ENCODE results near the gene TRIM28. TPM values are rescaled to one million over a fixed set of nuclear protein-coding genes. Genes with fewer than 3 reads are reported as not detected.
A peak's percentile ranks its signal among the peaks of the same experiment; 100 is the strongest.

The TRIM28 gene
- total and polyA plus RNA-seq, 2 experiments from 2014 or later: 159 to 191 TPM

DNA sequence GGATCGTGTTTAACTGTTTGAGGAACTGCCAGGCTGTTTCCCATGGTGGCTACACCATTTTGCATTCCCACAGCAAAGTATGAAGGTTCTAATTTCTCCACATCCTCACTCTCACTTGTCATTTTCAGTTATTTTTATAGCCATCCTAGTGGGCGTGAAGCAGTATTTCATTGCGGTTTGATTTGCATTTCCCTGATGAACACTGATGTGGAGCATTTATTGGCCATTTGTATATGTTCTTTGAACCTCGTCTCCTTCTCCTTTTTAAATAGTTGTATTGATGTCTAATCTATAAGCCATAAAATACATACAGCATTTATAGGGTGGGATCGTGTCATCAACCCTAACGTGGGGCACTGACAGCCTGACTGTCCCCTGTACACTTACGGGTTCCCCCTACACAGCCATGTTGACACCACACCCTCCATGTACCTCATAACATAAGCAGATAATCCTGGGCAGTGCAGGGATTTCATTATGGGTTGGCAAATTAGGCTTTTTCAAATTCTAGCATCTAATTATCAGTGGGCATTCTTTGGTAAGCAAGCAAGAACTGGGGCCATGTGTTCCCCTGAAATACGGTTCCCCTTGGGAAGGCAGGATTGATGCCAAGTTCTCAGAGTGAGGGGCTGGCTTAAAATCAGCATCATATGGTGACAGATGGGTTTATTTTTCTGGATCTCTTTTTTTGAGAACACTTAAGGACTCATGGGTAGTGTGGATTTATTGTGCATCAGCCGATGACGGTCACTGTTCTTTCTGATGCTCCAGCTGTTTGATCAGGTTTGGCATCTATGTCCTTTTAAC lies 12.6 kb upstream of the TRIM28 start:
- TF ChIP-seq EZH2 (IDR thresholded peaks at IDR 0.05; ENCODE audit: borderline replicate concordance): no peak
- TF ChIP-seq, protein P1, sequence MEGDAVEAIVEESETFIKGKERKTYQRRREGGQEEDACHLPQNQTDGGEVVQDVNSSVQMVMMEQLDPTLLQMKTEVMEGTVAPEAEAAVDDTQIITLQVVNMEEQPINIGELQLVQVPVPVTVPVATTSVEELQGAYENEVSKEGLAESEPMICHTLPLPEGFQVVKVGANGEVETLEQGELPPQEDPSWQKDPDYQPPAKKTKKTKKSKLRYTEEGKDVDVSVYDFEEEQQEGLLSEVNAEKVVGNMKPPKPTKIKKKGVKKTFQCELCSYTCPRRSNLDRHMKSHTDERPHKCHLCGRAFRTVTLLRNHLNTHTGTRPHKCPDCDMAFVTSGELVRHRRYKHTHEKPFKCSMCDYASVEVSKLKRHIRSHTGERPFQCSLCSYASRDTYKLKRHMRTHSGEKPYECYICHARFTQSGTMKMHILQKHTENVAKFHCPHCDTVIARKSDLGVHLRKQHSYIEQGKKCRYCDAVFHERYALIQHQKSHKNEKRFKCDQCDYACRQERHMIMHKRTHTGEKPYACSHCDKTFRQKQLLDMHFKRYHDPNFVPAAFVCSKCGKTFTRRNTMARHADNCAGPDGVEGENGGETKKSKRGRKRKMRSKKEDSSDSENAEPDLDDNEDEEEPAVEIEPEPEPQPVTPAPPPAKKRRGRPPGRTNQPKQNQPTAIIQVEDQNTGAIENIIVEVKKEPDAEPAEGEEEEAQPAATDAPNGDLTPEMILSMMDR (IDR thresholded peaks at IDR 0.05; ENCODE audit: poor library complexity): no peak
- no peak for TF ChIP-seq EZH2phosphoT487 (IDR thresholded peaks at IDR 0.05; ENCODE audit: low read depth, severe bottlenecking, unreplicated experiment)
- Histone ChIP-seq H3K9me3 (ENCODE audit: low read depth) (no peaks in the 10 kb centered on the region), H2AFZ (no peak overlapping the region), H3K4me1 (ENCODE audit: insufficient read depth) (no peaks in the 10 kb centered on the region), H4K20me1 (ENCODE audit: insufficient read depth, poor library complexity, severe bottlenecking) (no peaks in the 10 kb centered on the region), H3K79me2 (no peaks in the 10 kb centered on the region), H3K4me3 (no peak overlapping the region), H3K9me2 (replicated peaks; ENCODE audit: insufficient read depth) (no peaks in the 10 kb centered on the region), H3K4me2 (no peak overlapping the region), H3K36me3 (replicated peaks; ENCODE audit: insufficient read depth, low read depth) (no peaks in the 10 kb centered on the region), H3K27ac (no peak overlapping the region), H3K27me3 (peaks cover 4% of the 10 kb centered on the region)
- DNase-seq (ENCODE audit: low spot score): no peak
- 72% methylated on average over 10 of the region's 10 CpGs for WGBS (ENCODE audit: low lambda C conversion rate, missing lambda C conversion rate)

DNA sequence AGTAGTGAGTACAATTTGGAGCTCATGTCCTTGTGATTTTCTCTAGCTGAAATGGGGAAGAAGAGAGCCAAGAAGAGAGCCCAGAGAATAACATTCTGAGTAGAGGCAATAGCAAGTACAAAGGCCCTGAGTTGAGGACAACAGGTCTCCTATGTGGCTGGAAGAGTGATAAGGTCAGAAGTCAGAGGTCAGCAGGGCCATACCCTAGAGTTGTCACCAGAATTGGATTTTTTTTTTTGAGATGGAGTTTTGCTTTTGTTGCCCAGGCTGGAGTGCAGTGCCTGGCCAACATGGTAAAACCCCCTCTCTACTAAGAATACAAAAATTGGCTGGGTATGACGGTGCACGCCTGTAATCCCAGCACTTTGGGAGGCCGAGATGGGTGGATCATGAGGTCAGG lies 8.0 kb upstream of the TRIM28 start:
- 93% methylated on average over 3 of the region's 3 CpGs for WGBS (ENCODE audit: low lambda C conversion rate, missing lambda C conversion rate)
- no peaks in the 10 kb centered on the region for H3K36me3 ChIP-seq (replicated peaks; ENCODE audit: insufficient read depth, low read depth)
- H3K9me3 ChIP-seq (ENCODE audit: low read depth): no peaks in the 10 kb centered on the region
- no peak for TF ChIP-seq EZH2 (IDR thresholded peaks at IDR 0.05; ENCODE audit: borderline replicate concordance)
- TF ChIP-seq, protein P1 (IDR thresholded peaks at IDR 0.05; ENCODE audit: poor library complexity): no peak
- TF ChIP-seq EZH2phosphoT487 (IDR thresholded peaks at IDR 0.05; ENCODE audit: low read depth, severe bottlenecking, unreplicated experiment): no peak
- H3K4me3 ChIP-seq: no peak overlapping the region
- peaks cover 13% of the 10 kb centered on the region for H3K4me1 ChIP-seq (ENCODE audit: insufficient read depth)
- no peaks in the 10 kb centered on the region for H4K20me1 ChIP-seq (ENCODE audit: insufficient read depth, poor library complexity, severe bottlenecking)
- H3K27ac ChIP-seq: no peak overlapping the region
- peaks cover 4% of the 10 kb centered on the region for H3K27me3 ChIP-seq
- DNase-seq (ENCODE audit: low spot score): no peak
- no peaks in the 10 kb centered on the region for H3K9me2 ChIP-seq (replicated peaks; ENCODE audit: insufficient read depth)
- no peak overlapping the region for H2AFZ ChIP-seq
- no peaks in the 10 kb centered on the region for H3K79me2 ChIP-seq
- no peak overlapping the region for H3K4me2 ChIP-seq

DNA sequence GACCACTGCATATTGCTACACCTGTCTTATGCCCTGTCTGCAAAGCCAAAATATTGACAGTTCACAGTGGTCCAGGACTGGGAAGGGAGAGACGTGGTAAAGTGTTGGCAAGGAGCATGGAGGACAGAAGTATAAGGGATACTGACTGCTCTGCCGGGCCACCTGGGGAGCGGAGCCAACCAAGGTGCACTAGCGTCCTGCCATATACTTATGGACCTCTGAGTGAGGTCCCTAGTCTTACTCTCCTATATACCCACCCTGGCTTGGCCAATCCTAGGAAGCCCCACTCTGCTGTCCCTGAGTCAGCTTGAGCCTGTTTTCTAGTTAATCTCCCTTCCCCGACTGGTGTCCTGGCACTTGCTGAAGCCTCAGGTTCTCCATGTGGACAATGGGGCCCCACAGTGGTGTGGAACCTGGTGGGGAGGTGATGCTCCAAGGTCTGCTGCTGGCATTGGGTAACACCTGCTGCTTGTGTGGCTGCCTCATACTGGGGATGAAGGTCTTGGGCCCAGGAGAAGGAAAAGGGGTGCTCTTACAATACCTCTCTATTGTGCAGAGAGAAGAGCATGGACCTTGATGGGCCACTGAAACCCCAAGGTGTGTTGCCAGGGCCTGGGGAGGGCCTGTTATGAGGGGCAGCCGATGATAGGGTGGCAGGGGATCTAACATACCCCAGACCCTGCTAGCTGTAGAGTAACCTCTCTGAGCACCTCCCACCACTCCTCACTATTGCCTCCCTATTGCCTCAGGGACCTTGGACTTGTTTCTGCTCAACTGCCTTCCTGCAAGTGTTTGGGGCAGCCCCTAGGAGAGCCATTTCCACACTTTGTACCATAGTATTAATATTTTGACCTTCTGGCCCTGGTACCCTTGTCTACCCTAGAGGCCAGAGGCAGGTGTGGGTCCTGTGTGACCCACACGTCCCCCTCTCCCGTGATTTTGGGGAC lies 6.7 kb upstream of the TRIM28 start:
- 92% methylated on average over 8 of the region's 8 CpGs for WGBS (ENCODE audit: low lambda C conversion rate, missing lambda C conversion rate)
- no peak for DNase-seq (ENCODE audit: low spot score)
- peak overlapping the region; percentile 89 for H3K27ac ChIP-seq

More for the DNA sequence above, 6.7 kb upstream of the TRIM28 start:
- H3K27me3 ChIP-seq: no peaks in the 10 kb centered on the region
- H3K79me2 ChIP-seq: no peaks in the 10 kb centered on the region
- H4K20me1 ChIP-seq (ENCODE audit: insufficient read depth, poor library complexity, severe bottlenecking): no peaks in the 10 kb centered on the region
- H2AFZ ChIP-seq: no peak overlapping the region
- peaks cover 13% of the 10 kb centered on the region for H3K4me1 ChIP-seq (ENCODE audit: insufficient read depth)
- H3K4me2 ChIP-seq: peak overlapping the region; percentile 78
- H3K9me3 ChIP-seq (ENCODE audit: low read depth): no peaks in the 10 kb centered on the region
- no peak overlapping the region for H3K4me3 ChIP-seq
- no peaks in the 10 kb centered on the region for H3K9me2 ChIP-seq (replicated peaks; ENCODE audit: insufficient read depth)
- no peaks in the 10 kb centered on the region for H3K36me3 ChIP-seq (replicated peaks; ENCODE audit: insufficient read depth, low read depth)
- TF ChIP-seq, protein P1 (IDR thresholded peaks at IDR 0.05; ENCODE audit: poor library complexity): no peak
- TF ChIP-seq EZH2 (IDR thresholded peaks at IDR 0.05; ENCODE audit: borderline replicate concordance): no peak
- TF ChIP-seq EZH2phosphoT487 (IDR thresholded peaks at IDR 0.05; ENCODE audit: low read depth, severe bottlenecking, unreplicated experiment): no peak

Data from hepatocyte (in vitro differentiated cells).